GM12874 (cell line): ENCODE measurements around the gene TACC3.
A peak's percentile ranks its signal among the peaks of the same experiment; 100 is the strongest.

Experiments used
- CTCF ChIP-seq: IDR thresholded peaks from 2 replicates; pipeline ENCODE4 v1.5.1; 2011; ENCODE audit warnings: low read depth, mild to moderate bottlenecking, control low read depth, low read length, moderate library complexity; ENCODE audit not compliant: insufficient read depth

TACC3 gene

GRCh38 chr4:1745165-1745564 is 23.8 kb downstream of the TACC3 start:
- TF ChIP-seq CTCF, result no peak

GRCh38 chr4:1745697-1746096 is 24.4 kb downstream of the TACC3 start:
- TF ChIP-seq CTCF, result no peak

DNA sequence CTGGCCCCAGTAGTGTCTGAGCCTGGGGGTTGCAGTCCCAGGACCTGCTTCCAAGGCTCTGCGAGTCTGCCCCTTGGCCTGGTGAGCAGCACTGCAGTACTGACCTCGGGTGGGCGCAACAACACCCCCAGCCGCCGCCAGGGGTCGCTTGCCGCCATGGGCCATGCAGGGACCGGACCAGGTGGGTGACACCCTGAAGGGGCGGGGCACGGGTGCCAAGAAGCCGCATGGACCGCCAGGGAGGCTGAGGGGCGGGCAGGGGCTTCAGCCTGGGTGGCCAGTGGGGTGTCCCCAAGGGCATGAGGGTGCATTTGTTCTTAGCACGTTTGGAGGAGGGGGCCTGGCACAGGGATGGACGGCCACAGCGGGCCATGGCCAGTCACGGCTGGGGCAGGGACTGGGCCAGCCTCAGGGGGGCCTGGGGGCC is 25.0 kb downstream of the TACC3 start:
- TF ChIP-seq CTCF, result peak; percentile 91

DNA sequence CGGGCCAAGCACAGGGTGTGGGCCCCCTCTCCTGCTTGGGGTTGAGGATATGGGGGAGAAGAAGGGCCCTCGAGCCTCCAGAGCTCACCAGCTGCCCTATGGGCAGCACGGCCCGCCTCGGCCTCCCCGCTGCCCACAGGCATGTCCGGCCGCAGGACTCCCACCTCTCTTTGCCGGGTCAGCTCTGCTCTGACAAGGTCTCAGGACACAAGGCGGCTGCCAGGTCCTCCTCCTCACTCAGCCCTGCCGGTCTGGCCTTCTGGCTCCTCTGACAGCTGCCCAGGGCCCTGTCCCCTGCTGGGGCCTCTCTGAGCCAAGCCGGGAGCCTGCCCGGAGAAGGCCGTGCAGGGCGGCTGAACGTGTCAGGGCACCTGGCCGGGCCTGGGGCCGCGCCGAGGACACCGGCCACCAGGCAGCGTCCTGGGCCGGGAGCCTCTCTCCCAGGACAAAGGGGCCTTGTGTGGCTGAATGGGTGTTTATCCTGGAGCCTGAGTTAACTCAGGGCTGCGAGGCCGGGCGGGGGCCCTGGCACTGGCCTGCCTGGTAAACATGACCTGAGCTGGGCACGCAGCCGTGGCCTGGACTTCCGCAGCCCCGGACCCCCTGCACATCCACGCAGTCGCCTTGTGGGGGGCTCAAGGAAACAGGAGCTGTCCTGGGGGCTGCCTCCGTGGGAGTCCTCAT is 25.7 kb downstream of the TACC3 start:
- no peak for TF ChIP-seq CTCF

DNA sequence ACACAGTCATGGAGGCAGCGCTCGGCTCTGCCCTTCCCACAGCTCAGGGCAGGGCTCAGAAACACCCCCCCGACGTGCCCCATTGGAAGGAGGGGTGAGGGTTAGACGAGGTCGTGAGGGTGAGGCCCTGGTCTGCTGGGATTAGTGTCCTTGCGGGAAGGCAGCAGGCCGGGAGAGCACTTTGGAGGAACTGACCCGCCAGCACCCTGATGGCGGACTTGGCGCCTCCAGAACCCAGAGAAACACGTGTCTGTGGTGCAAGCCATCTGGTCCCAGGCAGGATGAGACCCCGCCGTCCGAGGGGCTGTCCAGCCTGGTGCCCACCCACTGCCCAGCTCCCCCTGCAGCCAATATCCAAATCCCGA is 26.3 kb downstream of the TACC3 start:
- TF ChIP-seq CTCF, result no peak

- TF ChIP-seq CTCF, result peak; percentile 90
These were observed 27.2 kb downstream of the TACC3 start for GRCh38 chr4:1748465-1748995.

- TF ChIP-seq CTCF, result no peak
These were observed 28.0 kb downstream of the TACC3 start for GRCh38 chr4:1749370-1749769.
